H7 (cell line): ENCODE results near the gene FIGN. TPM values are rescaled to one million over a fixed set of nuclear protein-coding genes. Genes with fewer than 3 reads are reported as not detected.

Experiments used
- DNase-seq: peaks from one replicate; pipeline ENCODE4 v3.0.0; 2012
- H3K27me3 ChIP-seq: 2 replicates; pipeline ENCODE4 v1.6.0; 2011; ENCODE audit warnings: mild to moderate bottlenecking, low read length; ENCODE audit not compliant: control insufficient read depth, insufficient read depth
- H3K36me3 ChIP-seq: replicated peaks from 2 replicates; pipeline ENCODE4 v1.5.1; 2011; ENCODE audit warnings: low read length; ENCODE audit not compliant: control insufficient read depth, insufficient read depth
- H3K4me3 ChIP-seq: 2 replicates; pipeline ENCODE4 v1.5.1; 2011; ENCODE audit warnings: low read depth, mild to moderate bottlenecking, control low read depth, low read length, moderate library complexity; ENCODE audit not compliant: insufficient read depth
- total RNA-seq: library from RNA; depleted of rRNA; stranded (reverse); fragments of >200 nt; shearing (Covaris generic); gene quantifications from 2 replicates; pipeline ENCODE4 v1.2.3, GENCODE V29; 2014

Gene FIGN
- total RNA-seq, 1 experiment from 2014 or later: 8.7 TPM

DNA sequence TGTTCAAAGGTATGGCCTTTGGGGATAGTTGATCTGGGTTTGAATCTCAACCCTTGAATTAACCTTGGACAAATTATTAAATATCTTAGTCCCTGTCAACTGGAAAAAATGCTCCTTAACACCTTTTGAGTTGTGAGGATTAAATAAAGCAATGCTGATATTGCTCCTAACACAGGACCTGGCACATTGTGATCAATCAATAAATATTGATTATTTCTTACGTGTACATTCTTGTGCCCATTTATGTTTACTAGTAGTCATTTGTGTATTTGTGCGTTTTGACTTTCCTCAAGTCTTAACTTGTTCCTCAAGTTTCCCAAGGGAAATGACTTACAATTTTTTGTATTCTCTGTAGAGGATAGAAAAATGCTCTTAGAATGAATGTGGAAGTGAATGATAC lies 19.6 kb upstream of the FIGN start:
- no peaks in the 10 kb centered on the region for H3K27me3 ChIP-seq
- no peak overlapping the region for H3K4me3 ChIP-seq
- DNase-seq: no peak
- H3K36me3 ChIP-seq: no peaks in the 10 kb centered on the region

DNA sequence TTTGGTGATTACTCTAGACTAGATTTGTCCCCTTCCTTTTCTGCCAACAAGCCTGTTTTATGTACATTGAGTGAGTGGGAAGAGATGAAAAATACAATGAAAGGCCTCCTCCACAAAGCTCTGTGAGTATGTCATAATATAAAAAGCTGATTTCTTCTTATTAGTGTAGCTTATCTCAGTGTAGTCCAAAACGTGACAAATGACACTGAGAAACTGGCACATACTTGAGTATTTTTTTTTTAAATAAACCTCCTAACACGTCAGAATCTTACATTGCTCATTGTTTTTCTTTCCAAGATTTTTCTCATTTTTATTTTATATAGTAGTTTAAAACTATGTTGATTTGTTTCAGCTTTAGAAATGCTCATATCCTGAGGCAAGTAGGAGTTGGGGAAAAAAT lies 17.9 kb upstream of the FIGN start:
- Histone ChIP-seq H3K4me3 (no peak overlapping the region), H3K27me3 (no peaks in the 10 kb centered on the region), H3K36me3 (no peaks in the 10 kb centered on the region)
- no peak for DNase-seq

DNA sequence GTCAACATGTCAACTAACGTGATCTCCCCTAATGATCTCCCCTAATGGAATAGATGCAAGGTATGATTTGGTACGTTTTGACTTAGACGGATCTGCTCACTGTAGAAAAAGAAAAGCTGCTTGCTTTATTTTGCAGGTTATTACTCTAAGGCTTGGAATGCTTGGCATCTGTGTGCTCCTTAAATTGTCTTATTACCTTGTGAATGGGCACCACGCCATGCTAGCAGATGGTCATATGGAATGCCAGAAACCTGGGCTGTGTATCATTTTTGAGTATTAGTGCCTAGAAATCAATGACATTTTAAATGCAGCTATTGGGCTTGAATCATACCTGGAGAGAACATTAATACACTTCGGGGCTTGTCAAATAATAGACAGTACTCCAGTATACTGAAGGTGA lies 16.5 kb upstream of the FIGN start:
- DNase-seq: no peak

GRCh38 chr2:163751696-163752095 lies 15.9 kb upstream of the FIGN start:
- Histone ChIP-seq H3K36me3 (no peaks in the 10 kb centered on the region), H3K27me3 (no peaks in the 10 kb centered on the region), H3K4me3 (no peak overlapping the region)
- no peak for DNase-seq

More for the DNA sequence above, 16.5 kb upstream of the FIGN start:
- no peaks in the 10 kb centered on the region for H3K36me3 ChIP-seq
- H3K4me3 ChIP-seq: no peak overlapping the region
- H3K27me3 ChIP-seq: no peaks in the 10 kb centered on the region

GRCh38 chr2:163748420-163748819 lies 12.6 kb upstream of the FIGN start:
- no peak for DNase-seq
- no peaks in the 10 kb centered on the region for H3K27me3 ChIP-seq
- no peaks in the 10 kb centered on the region for H3K36me3 ChIP-seq
- H3K4me3 ChIP-seq: no peak overlapping the region

DNA sequence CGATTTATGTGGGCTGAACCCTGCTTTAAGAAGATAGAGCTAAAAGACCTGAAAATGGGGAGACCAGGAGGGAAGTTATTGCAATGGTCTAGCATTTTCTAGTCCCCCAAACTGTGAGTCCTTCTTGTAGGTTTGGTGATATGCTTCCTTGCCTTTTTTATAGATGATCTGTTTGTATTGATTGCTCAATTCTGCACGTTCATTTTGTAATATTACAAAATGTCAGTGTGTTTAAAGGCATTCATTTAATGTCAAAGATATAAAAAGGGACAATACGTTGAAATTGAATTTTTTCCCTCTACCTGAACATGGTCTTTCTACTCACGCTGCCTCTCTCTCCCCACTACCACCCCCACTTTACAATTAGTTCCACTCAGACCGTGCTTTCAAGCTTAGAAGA lies 5.6 kb upstream of the FIGN start:
- Histone ChIP-seq H3K27me3 (no peaks in the 10 kb centered on the region), H3K36me3 (no peaks in the 10 kb centered on the region), H3K4me3 (no peak overlapping the region)
- no peak for DNase-seq

DNA sequence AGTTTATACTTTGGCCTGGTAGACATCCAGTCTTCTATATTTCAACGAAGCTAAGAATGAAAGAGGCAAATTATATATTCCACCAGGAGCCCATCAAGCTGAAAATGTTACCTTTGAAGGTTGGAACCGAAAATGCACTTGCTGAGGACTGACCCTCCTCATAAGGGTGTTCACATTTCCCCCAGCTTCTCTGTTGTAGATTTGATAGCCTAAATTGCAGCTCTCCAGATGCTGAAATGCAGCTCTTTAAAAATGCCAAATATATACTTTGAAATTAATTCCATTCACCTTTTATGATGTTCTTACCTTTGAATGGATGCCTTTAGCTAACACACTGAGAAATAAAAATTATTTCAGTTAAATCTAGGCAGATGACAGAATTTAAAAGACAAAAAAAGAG lies 1.8 kb upstream of the FIGN start:
- DNase-seq: no peak
- Histone ChIP-seq H3K4me3 (no peak overlapping the region), H3K36me3 (no peaks in the 10 kb centered on the region), H3K27me3 (no peaks in the 10 kb centered on the region)

DNA sequence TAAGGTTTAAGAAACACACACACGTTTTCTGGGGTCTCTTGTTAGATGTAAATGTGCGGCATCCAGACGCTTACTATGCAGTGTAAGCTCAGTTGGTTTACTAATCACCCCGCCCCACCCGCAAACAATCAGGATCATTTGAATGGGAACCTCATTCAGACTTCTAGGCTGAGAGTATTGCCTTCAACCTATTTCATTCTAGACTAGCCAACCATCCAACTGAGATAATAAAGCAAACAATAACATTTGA lies 1.3 kb upstream of the FIGN start:
- peak overlapping the region; percentile 88 for H3K4me3 ChIP-seq
- no peak for DNase-seq

GRCh38 chr2:163736433-163737189 lies 803 bp upstream of the FIGN start:
- peak; percentile 84 for DNase-seq
- peak overlapping the region; percentile 88 for H3K4me3 ChIP-seq
- no peaks in the 10 kb centered on the region for H3K27me3 ChIP-seq
- H3K36me3 ChIP-seq: no peaks in the 10 kb centered on the region

More for the DNA sequence above, 1.3 kb upstream of the FIGN start:
- Histone ChIP-seq H3K27me3 (no peaks in the 10 kb centered on the region), H3K36me3 (no peaks in the 10 kb centered on the region)

DNA sequence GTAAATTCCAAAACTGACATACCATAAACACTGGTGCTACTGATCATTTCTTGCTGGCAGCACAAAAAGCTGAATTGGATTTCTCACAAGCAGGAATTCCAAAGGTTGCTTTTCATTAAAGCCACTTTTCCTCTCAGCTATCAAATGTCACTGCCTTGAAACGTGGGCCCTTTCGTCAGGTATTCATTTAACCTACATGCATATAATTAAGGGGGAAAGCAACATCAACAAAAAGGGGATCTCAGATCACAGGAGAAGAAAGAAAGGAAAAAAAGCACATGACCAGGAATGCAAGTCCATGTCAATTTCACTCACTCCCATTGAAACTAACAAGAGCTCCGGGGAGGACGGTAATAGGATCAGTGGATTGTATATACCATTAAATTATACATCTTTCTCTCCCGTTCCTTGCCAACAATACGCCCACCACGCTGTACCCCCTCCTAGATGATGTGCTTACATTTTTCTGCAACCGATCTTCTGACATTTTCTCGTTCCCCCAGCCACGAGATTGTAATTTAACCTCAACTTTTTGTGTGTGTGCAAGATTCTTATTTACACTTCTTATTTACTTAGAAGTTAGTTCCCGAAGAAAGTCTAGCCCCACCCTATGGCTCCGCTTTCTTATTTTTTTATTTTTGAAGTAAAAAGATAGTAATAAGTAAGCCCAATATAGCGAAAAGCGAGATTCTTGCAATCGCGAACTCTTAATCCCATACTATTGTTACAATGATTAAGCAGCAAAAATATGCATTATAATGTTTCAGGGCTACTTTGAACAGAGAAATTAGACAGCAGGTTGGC lies 725 bp downstream of the FIGN start:
- H3K27me3 ChIP-seq: no peaks in the 10 kb centered on the region
- H3K36me3 ChIP-seq: no peaks in the 10 kb centered on the region
- H3K4me3 ChIP-seq: peak overlapping the region; percentile 88
- DNase-seq: peak; percentile 16

DNA sequence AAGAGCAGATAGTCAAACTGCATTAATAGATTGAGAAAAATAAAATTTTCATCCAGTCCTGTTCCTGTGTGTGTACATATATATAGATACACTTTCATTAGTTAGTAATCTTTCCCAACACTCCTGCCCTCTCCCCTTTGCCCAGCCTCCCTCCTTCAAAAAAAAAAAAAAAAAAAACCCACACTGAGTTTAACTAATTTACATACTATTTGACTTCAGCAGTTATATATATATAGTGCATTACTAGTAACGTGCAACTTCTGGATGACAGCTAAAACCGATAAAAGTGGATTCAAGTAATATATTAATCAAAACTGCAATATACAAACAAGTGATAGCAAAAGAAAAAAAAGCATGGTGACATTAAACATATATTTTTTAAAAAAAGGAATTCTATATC lies 1.4 kb downstream of the FIGN start:
- Histone ChIP-seq H3K27me3 (no peaks in the 10 kb centered on the region), H3K4me3 (peak overlapping the region; percentile 88), H3K36me3 (no peaks in the 10 kb centered on the region)
- no peak for DNase-seq

GRCh38 chr2:163733956-163734355 lies 1.9 kb downstream of the FIGN start:
- peak overlapping the region; percentile 5; the same call in 1 of the 2 replicates for H3K4me3 ChIP-seq
- DNase-seq: no peak
- no peaks in the 10 kb centered on the region for H3K36me3 ChIP-seq
- no peaks in the 10 kb centered on the region for H3K27me3 ChIP-seq

- H3K36me3 ChIP-seq: no peaks in the 10 kb centered on the region
- no peak overlapping the region for H3K4me3 ChIP-seq
- no peaks in the 10 kb centered on the region for H3K27me3 ChIP-seq
- no peak for DNase-seq
Observed at GRCh38 chr2:163733301-163733938, 2.4 kb downstream of the FIGN start.

- no peak for DNase-seq
- H3K36me3 ChIP-seq: no peaks in the 10 kb centered on the region
- no peaks in the 10 kb centered on the region for H3K27me3 ChIP-seq
- no peak overlapping the region for H3K4me3 ChIP-seq
Observed at GRCh38 chr2:163732727-163733126, 3.1 kb downstream of the FIGN start.

GRCh38 chr2:163731735-163732134 lies 4.1 kb downstream of the FIGN start:
- Histone ChIP-seq H3K27me3 (no peaks in the 10 kb centered on the region), H3K36me3 (no peaks in the 10 kb centered on the region), H3K4me3 (no peak overlapping the region)
- no peak for DNase-seq
